ENCODE measurements around the gene NPBWR2.

NPBWR2 gene

GRCh38 chr20:64105846-64106434 lies 1.4 kb downstream of the NPBWR2 start:
- no peak for DNase-seq (ENCODE audit: extremely low read depth in 1 of 2, low read depth in 1 of 2)

GRCh38 chr20:64104667-64105451 lies 2.5 kb downstream of the NPBWR2 start:
- DNase-seq (ENCODE audit: extremely low read depth in 1 of 2, low read depth in 1 of 2) = no peak

GRCh38 chr20:64103871-64104666 lies 3.3 kb downstream of the NPBWR2 start:
- DNase-seq (ENCODE audit: extremely low read depth in 1 of 2, low read depth in 1 of 2) = no peak

- DNase-seq (ENCODE audit: extremely low read depth in 1 of 2, low read depth in 1 of 2) = no peak
Observed at GRCh38 chr20:64102647-64103354, 4.6 kb downstream of the NPBWR2 start.

GRCh38 chr20:64101731-64102621 lies 5.4 kb downstream of the NPBWR2 start:
- peak in 1 of 2 donors; percentile 59 for DNase-seq (ENCODE audit: extremely low read depth in 1 of 2, low read depth in 1 of 2)

- DNase-seq (ENCODE audit: extremely low read depth in 1 of 2, low read depth in 1 of 2) = no peak
Observed at GRCh38 chr20:64100946-64101688, 6.2 kb downstream of the NPBWR2 start.

GRCh38 chr20:64100566-64100888 lies 6.8 kb downstream of the NPBWR2 start:
- DNase-seq (ENCODE audit: extremely low read depth in 1 of 2, low read depth in 1 of 2) = no peak

- no peak for DNase-seq (ENCODE audit: extremely low read depth in 1 of 2, low read depth in 1 of 2)
Observed at GRCh38 chr20:64099880-64100565, 7.3 kb downstream of the NPBWR2 start.

GRCh38 chr20:64099086-64099786 lies 8.1 kb downstream of the NPBWR2 start:
- DNase-seq (ENCODE audit: extremely low read depth in 1 of 2, low read depth in 1 of 2) = no peak

GRCh38 chr20:64098471-64099013 lies 8.8 kb downstream of the NPBWR2 start:
- no peak for DNase-seq (ENCODE audit: extremely low read depth in 1 of 2, low read depth in 1 of 2)

- DNase-seq (ENCODE audit: extremely low read depth in 1 of 2, low read depth in 1 of 2) = no peak
Observed at GRCh38 chr20:64096535-64096934, 10.8 kb downstream of the NPBWR2 start.

GRCh38 chr20:64095927-64096326 lies 11.4 kb downstream of the NPBWR2 start:
- no peak for DNase-seq (ENCODE audit: extremely low read depth in 1 of 2, low read depth in 1 of 2)

- no peak for DNase-seq (ENCODE audit: extremely low read depth in 1 of 2, low read depth in 1 of 2)
Observed at GRCh38 chr20:64095455-64095854, 11.9 kb downstream of the NPBWR2 start.

GRCh38 chr20:64093013-64093503 lies 14.3 kb downstream of the NPBWR2 start:
- no peak for DNase-seq (ENCODE audit: extremely low read depth in 1 of 2, low read depth in 1 of 2)

- DNase-seq (ENCODE audit: extremely low read depth in 1 of 2, low read depth in 1 of 2) = no peak
Observed at GRCh38 chr20:64092258-64093012, 14.9 kb downstream of the NPBWR2 start.

GRCh38 chr20:64091770-64092169 lies 15.6 kb downstream of the NPBWR2 start:
- DNase-seq (ENCODE audit: extremely low read depth in 1 of 2, low read depth in 1 of 2) = no peak

GRCh38 chr20:64091340-64091739 lies 16.0 kb downstream of the NPBWR2 start:
- DNase-seq (ENCODE audit: extremely low read depth in 1 of 2, low read depth in 1 of 2) = no peak
